NCI-H187 treated with DMSO at 0.1 percent for 48 hours (cell line): Measurements from ENCODE around the gene RBM10.

ENCODE experiments used
- DNase-seq: peaks from one replicate; lab custom pipeline; 2025; lab: John Stamatoyannopoulos, UW

RBM10 gene

DNA sequence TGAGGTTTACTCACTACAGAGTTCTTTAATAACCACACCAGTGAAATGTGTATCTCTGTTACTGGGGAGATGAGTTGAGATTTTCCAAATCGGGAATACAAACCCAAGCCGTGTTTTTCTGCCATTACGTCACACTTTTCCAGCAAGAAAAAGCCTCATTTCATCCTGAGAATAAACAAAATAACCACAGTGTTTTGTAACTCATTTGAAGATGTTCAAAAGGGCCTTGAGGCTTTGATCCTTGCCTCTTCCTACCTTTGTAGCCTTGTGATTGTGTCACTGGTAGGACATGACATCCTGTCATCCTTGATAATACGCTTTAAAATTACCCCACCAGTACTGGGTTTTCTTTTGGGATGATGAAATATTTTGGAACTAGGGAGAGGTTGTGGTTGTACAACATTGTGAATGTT, 90.7 kb downstream of the RBM10 start:
- DNase-seq: no peak
